SK-N-MC (cell line): ENCODE results near the gene TRIML2.

Experiments
- EZH2 ChIP-seq: fragments of 200-600 bp; sonication (generic); IDR thresholded peaks from one replicate; pipeline ENCODE4 v1.6.1; 2017; ENCODE audit warnings: antibody characterized with exemption
- FOXP2 ChIP-seq: optimal IDR thresholded peaks from 2 replicates; pipeline ENCODE3; 2011; ENCODE audit warnings: mild to moderate bottlenecking, moderate library complexity; ENCODE audit not compliant: insufficient read depth; ENCODE audit errors: extremely low read length, control extremely low read depth
- POLR2AphosphoS5 ChIP-seq: IDR thresholded peaks from 2 replicates; pipeline ENCODE4 v1.6.1; 2012; ENCODE audit warnings: mild to moderate bottlenecking, low read depth, low read length, borderline replicate concordance

- no peak for TF ChIP-seq POLR2AphosphoS5
- TF ChIP-seq EZH2: no peak
- TF ChIP-seq FOXP2: no peak
Observed at GRCh38 chr4:188127214-188127874, 17.9 kb upstream of the TRIML2 start.
